GM23338 (cell line): Measurements from ENCODE around the gene RAP1GAP2. TPM values are rescaled to one million over a fixed set of nuclear protein-coding genes. Genes with fewer than 3 reads are reported as not detected.

Source experiments
- ATAC-seq: fragments of 200-7000 bp; cut with Tn5 transposase; 3 replicates; pipeline ENCODE4 v1.9.1; 2020
- DNase-seq: peaks from one replicate; pipeline ENCODE4 v3.0.0-alpha.2; 2015; ENCODE audit warnings: low spot score
- H2AFZ ChIP-seq: fragments of 200-600 bp; sonication (generic); 2 replicates; pipeline ENCODE4 v1.8.0; 2016; ENCODE audit warnings: antibody characterized with exemption, mild to moderate bottlenecking, moderate library complexity
- H3F3A ChIP-seq: fragments of 200-600 bp; sonication (generic); replicated peaks from 2 replicates; pipeline ENCODE4 v1.8.0; 2017; ENCODE audit warnings: antibody characterized with exemption, mixed run types, low read depth
- H3K27ac ChIP-seq: fragments of 200-600 bp; sonication (generic); 2 replicates; pipeline ENCODE4 v1.6.1; 2016; ENCODE audit warnings: low read depth
- H3K27me3 ChIP-seq: fragments of 200-600 bp; sonication (generic); 2 replicates; pipeline ENCODE4 v1.8.0; 2016; ENCODE audit warnings: mild to moderate bottlenecking, mixed run types, moderate library complexity; ENCODE audit not compliant: insufficient read depth
- H3K36me3 ChIP-seq: fragments of 200-600 bp; sonication (generic); 2 replicates; pipeline ENCODE4 v1.8.0; 2016; ENCODE audit warnings: mild to moderate bottlenecking; ENCODE audit not compliant: insufficient read depth
- H3K4me1 ChIP-seq: fragments of 200-600 bp; sonication (generic); 2 replicates; pipeline ENCODE4 v1.8.0; 2016; ENCODE audit warnings: mild to moderate bottlenecking, moderate library complexity; ENCODE audit not compliant: insufficient read depth
- H3K4me2 ChIP-seq: fragments of 200-600 bp; sonication (generic); 2 replicates; pipeline ENCODE4 v1.7.1; 2017; ENCODE audit warnings: mixed run types
- H3K4me3 ChIP-seq: fragments of 200-600 bp; sonication (generic); 2 replicates; pipeline ENCODE4 v1.6.1; 2016; ENCODE audit warnings: mixed run types
- H3K79me2 ChIP-seq: fragments of 200-600 bp; sonication (generic); replicated peaks from 2 replicates; pipeline ENCODE4 v1.8.0; 2017; ENCODE audit warnings: mild to moderate bottlenecking; ENCODE audit not compliant: insufficient read depth
- H3K9me2 ChIP-seq: fragments of 200-600 bp; sonication (generic); 2 replicates; pipeline ENCODE4 v1.8.0; 2017; ENCODE audit not compliant: insufficient read depth
- H4K20me1 ChIP-seq: fragments of 200-600 bp; sonication (generic); replicated peaks from 2 replicates; pipeline ENCODE4 v1.8.0; 2017; ENCODE audit warnings: mild to moderate bottlenecking; ENCODE audit not compliant: insufficient read depth
- H3K27ac Mint-ChIP-seq: 2 replicates; pipeline ENCODE4 v1.8.0; 2020; ENCODE audit warnings: inconsistent platforms, mild to moderate bottlenecking, moderate library complexity, mixed read lengths
- H3K27me3 Mint-ChIP-seq: 3 replicates; pipeline ENCODE4 v1.8.0; 2022; ENCODE audit warnings: low read depth, mild to moderate bottlenecking, moderate library complexity, mixed read lengths, inconsistent platforms; ENCODE audit not compliant: insufficient read depth, poor library complexity
- H3K36me3 Mint-ChIP-seq: 3 replicates; pipeline ENCODE4 v1.8.0; 2021; ENCODE audit warnings: low read depth, mild to moderate bottlenecking, inconsistent platforms, moderate library complexity, mixed read lengths
- H3K4me1 Mint-ChIP-seq: 3 replicates; pipeline ENCODE4 v1.8.0; 2020; ENCODE audit warnings: mild to moderate bottlenecking, inconsistent platforms, mixed read lengths
- H3K4me3 Mint-ChIP-seq: 3 replicates; pipeline ENCODE4 v1.8.0; 2021; ENCODE audit warnings: moderate library complexity, mild to moderate bottlenecking, inconsistent platforms, mixed read lengths
- H3K9me3 Mint-ChIP-seq: 3 replicates; pipeline ENCODE4 v1.8.0; 2020; ENCODE audit warnings: moderate library complexity, mild to moderate bottlenecking, inconsistent platforms, mixed read lengths
- EZH2 ChIP-seq: fragments of 200-600 bp; sonication (generic); IDR thresholded peaks from one replicate; pipeline ENCODE4 v1.8.0; 2017; ENCODE audit warnings: antibody characterized with exemption, mild to moderate bottlenecking, low read depth; ENCODE audit not compliant: unreplicated experiment
- EZH2phosphoT487 ChIP-seq: fragments of 200-600 bp; sonication (generic); IDR thresholded peaks from one replicate; pipeline ENCODE4 v1.8.1; 2018; ENCODE audit warnings: antibody characterized with exemption; ENCODE audit not compliant: unreplicated experiment
- JUNB ChIP-seq: IDR thresholded peaks from one replicate; pipeline ENCODE4 v1.6.1; 2016; ENCODE audit warnings: antibody characterized with exemption; ENCODE audit not compliant: unreplicated experiment
- NANOG ChIP-seq: IDR thresholded peaks from 2 replicates; pipeline ENCODE4 v1.6.1; 2016; ENCODE audit warnings: antibody characterized with exemption, borderline replicate concordance
- STAT1 ChIP-seq: IDR thresholded peaks from one replicate; pipeline ENCODE4 v1.6.1; 2016; ENCODE audit warnings: antibody characterized with exemption; ENCODE audit not compliant: unreplicated experiment
- ZNF114 ChIP-seq: fragments of 250-450 bp; sonication (Bioruptor Pico); IDR thresholded peaks from 2 replicates; pipeline ENCODE4 v1.5.0; 2020; ENCODE audit warnings: mild to moderate bottlenecking, moderate library complexity
- polyA plus RNA-seq: library from polyadenylated mRNA; unstranded; fragments of >200 nt; fragmentation: Nextera tagmentation; extraction: Ambion mirVana; gene quantifications from 2 replicates; pipeline ENCODE4 v1.2.1, GENCODE V29; 2016
- total RNA-seq: library from RNA; depleted of rRNA; stranded (reverse); fragments of >200 nt; shearing (Covaris generic); gene quantifications from 2 replicates; pipeline ENCODE4 v1.2.3, GENCODE V29; 2014
- TF ChIP-seq, protein P1 (sequence below): fragments of 250-450 bp; sonication (Bioruptor Pico); IDR thresholded peaks from 2 replicates; pipeline ENCODE4 v1.5.0; 2020; ENCODE audit warnings: mild to moderate bottlenecking, moderate library complexity
- TF ChIP-seq, protein P2 (sequence below), 2 experiments: fragments of 200-600 bp in 1 of 2; sonication (generic) in 1 of 2; conservative IDR thresholded peaks; 2 replicates each; pipeline versions ENCODE4 v1.5.1 to v1.6.1; 2016 to 2017; ENCODE audit warnings: antibody characterized with exemption in 2 of 2, low read depth in 2 of 2, mild to moderate bottlenecking in 2 of 2, moderate library complexity in 1 of 2
- TF ChIP-seq, protein P3 (sequence below): IDR thresholded peaks from 2 replicates; pipeline ENCODE4 v1.6.1; 2016; ENCODE audit warnings: antibody characterized with exemption

The RAP1GAP2 gene
- total and polyA plus RNA-seq, 2 experiments from 2014 or later: 17.8 to 46.1 TPM

DNA sequence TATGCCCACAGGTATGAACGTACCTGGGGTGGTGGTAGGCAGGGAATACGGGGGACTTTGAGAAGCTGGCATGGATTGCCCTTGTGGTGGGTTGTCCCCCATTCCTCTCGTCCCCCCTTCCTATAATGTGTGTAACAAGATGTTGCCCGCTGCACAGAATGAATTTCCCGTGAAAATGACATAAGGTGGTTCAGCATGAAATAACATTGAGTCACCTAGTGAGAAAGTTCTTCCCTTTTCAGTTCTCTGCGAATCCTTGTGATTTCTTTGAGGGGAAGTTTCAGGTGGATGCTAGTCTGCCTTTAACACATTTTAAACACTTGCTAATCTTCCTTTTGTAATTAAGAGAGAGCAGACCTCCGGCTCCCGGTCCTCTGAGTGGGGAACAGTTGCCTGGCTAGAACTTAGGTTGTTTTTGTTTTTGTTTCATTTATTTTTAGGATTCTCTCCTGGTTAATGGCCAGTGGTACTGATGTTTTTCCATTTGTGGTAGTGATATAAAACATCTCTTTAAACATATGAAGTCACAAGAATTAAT is 58.9 kb downstream of the RAP1GAP2 start:
- H3K36me3 Mint-ChIP-seq: peaks cover 23% of the 10 kb centered on the region

More for the DNA sequence above, 58.9 kb downstream of the RAP1GAP2 start:
- Mint-ChIP-seq H3K4me3 (peak overlapping the region; percentile 96), H3K4me1 (peaks cover 42% of the 10 kb centered on the region), H3K27me3 (peaks cover 20% of the 10 kb centered on the region), H3K9me3 (peaks cover 6% of the 10 kb centered on the region; the same call in 1 of the 3 replicates), H3K27ac (peak overlapping the region; percentile 71; the same call in 1 of the 2 replicates)
- peaks cover 33% of the 10 kb centered on the region for H3K4me1 ChIP-seq
- H3K79me2 ChIP-seq: peaks cover 64% of the 10 kb centered on the region
- peak overlapping the region; percentile 99 for H3K4me2 ChIP-seq
- ATAC-seq (peak; percentile 3; the same call in 1 of the 3 replicates), DNase-seq (peak; percentile 57)
- no peaks in the 10 kb centered on the region for H3K27me3 ChIP-seq
- H3K36me3 ChIP-seq: no peaks in the 10 kb centered on the region; the same call in 1 of the 2 replicates
- H4K20me1 ChIP-seq: peaks cover 4% of the 10 kb centered on the region; the same call in 1 of the 2 replicates
- TF ChIP-seq STAT1 (no peak), ZNF114 (CRISPR knock-in tag) (no peak), JUNB (no peak), EZH2phosphoT487 (no peak), EZH2 (no peak), NANOG (no peak)
- TF ChIP-seq, protein P1, sequence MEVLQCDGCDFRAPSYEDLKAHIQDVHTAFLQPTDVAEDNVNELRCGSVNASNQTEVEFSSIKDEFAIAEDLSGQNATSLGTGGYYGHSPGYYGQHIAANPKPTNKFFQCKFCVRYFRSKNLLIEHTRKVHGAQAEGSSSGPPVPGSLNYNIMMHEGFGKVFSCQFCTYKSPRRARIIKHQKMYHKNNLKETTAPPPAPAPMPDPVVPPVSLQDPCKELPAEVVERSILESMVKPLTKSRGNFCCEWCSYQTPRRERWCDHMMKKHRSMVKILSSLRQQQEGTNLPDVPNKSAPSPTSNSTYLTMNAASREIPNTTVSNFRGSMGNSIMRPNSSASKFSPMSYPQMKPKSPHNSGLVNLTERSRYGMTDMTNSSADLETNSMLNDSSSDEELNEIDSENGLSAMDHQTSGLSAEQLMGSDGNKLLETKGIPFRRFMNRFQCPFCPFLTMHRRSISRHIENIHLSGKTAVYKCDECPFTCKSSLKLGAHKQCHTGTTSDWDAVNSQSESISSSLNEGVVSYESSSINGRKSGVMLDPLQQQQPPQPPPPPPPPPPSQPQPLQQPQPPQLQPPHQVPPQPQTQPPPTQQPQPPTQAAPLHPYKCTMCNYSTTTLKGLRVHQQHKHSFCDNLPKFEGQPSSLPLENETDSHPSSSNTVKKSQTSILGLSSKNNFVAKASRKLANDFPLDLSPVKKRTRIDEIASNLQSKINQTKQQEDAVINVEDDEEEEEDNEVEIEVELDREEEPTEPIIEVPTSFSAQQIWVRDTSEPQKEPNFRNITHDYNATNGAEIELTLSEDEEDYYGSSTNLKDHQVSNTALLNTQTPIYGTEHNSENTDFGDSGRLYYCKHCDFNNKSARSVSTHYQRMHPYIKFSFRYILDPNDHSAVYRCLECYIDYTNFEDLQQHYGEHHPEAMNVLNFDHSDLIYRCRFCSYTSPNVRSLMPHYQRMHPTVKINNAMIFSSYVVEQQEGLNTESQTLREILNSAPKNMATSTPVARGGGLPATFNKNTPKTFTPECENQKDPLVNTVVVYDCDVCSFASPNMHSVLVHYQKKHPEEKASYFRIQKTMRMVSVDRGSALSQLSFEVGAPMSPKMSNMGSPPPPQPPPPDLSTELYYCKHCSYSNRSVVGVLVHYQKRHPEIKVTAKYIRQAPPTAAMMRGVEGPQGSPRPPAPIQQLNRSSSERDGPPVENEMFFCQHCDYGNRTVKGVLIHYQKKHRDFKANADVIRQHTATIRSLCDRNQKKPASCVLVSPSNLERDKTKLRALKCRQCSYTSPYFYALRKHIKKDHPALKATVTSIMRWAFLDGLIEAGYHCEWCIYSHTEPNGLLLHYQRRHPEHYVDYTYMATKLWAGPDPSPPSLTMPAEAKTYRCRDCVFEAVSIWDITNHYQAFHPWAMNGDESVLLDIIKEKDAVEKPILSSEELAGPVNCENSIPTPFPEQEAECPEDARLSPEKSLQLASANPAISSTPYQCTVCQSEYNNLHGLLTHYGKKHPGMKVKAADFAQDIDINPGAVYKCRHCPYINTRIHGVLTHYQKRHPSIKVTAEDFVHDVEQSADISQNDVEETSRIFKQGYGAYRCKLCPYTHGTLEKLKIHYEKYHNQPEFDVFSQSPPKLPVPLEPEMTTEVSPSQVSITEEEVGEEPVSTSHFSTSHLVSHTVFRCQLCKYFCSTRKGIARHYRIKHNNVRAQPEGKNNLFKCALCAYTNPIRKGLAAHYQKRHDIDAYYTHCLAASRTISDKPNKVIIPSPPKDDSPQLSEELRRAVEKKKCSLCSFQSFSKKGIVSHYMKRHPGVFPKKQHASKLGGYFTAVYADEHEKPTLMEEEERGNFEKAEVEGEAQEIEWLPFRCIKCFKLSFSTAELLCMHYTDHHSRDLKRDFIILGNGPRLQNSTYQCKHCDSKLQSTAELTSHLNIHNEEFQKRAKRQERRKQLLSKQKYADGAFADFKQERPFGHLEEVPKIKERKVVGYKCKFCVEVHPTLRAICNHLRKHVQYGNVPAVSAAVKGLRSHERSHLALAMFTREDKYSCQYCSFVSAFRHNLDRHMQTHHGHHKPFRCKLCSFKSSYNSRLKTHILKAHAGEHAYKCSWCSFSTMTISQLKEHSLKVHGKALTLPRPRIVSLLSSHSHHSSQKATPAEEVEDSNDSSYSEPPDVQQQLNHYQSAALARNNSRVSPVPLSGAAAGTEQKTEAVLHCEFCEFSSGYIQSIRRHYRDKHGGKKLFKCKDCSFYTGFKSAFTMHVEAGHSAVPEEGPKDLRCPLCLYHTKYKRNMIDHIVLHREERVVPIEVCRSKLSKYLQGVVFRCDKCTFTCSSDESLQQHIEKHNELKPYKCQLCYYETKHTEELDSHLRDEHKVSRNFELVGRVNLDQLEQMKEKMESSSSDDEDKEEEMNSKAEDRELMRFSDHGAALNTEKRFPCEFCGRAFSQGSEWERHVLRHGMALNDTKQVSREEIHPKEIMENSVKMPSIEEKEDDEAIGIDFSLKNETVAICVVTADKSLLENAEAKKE (CRISPR knock-in tag): no peak
- TF ChIP-seq, protein P2, sequence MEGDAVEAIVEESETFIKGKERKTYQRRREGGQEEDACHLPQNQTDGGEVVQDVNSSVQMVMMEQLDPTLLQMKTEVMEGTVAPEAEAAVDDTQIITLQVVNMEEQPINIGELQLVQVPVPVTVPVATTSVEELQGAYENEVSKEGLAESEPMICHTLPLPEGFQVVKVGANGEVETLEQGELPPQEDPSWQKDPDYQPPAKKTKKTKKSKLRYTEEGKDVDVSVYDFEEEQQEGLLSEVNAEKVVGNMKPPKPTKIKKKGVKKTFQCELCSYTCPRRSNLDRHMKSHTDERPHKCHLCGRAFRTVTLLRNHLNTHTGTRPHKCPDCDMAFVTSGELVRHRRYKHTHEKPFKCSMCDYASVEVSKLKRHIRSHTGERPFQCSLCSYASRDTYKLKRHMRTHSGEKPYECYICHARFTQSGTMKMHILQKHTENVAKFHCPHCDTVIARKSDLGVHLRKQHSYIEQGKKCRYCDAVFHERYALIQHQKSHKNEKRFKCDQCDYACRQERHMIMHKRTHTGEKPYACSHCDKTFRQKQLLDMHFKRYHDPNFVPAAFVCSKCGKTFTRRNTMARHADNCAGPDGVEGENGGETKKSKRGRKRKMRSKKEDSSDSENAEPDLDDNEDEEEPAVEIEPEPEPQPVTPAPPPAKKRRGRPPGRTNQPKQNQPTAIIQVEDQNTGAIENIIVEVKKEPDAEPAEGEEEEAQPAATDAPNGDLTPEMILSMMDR (conservative IDR thresholded peaks at IDR 0.05; ENCODE audit: low read depth in 2 of 2): no peak
- TF ChIP-seq, protein P3, sequence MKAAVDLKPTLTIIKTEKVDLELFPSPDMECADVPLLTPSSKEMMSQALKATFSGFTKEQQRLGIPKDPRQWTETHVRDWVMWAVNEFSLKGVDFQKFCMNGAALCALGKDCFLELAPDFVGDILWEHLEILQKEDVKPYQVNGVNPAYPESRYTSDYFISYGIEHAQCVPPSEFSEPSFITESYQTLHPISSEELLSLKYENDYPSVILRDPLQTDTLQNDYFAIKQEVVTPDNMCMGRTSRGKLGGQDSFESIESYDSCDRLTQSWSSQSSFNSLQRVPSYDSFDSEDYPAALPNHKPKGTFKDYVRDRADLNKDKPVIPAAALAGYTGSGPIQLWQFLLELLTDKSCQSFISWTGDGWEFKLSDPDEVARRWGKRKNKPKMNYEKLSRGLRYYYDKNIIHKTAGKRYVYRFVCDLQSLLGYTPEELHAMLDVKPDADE: no peak
- peak overlapping the region; percentile 61 for H3K27ac ChIP-seq
- H3K9me2 ChIP-seq: no peaks in the 10 kb centered on the region
- no peak overlapping the region for H2AFZ ChIP-seq
- H3K4me3 ChIP-seq: peak overlapping the region; percentile 97
- peaks cover 14% of the 10 kb centered on the region; the same call in 1 of the 2 replicates for H3F3A ChIP-seq
